GM12864 (cell line): Measurements from ENCODE around the gene KIF26B.
A peak's percentile ranks its signal among the peaks of the same experiment; 100 is the strongest.

Source experiments
- DNase-seq: peaks from one replicate; pipeline ENCODE4 v3.0.0-alpha.2; 2011; ENCODE audit warnings: low read depth
- H3K4me3 ChIP-seq: 2 replicates; pipeline ENCODE4 v1.5.1; 2011; ENCODE audit warnings: mild to moderate bottlenecking, low read depth, low read length, control low read depth
- CTCF ChIP-seq: IDR thresholded peaks from 2 replicates; pipeline ENCODE4 v1.5.1; 2011; ENCODE audit warnings: low read depth, mild to moderate bottlenecking, moderate library complexity, low read length, control low read depth, inconsistent platforms; ENCODE audit errors: missing control alignments

Gene KIF26B

GRCh38 chr1:245270972-245271371 is 116.2 kb downstream of the KIF26B start:
- DNase-seq: no peak
- no peak overlapping the region for H3K4me3 ChIP-seq
- TF ChIP-seq CTCF: no peak

- DNase-seq: no peak
- TF ChIP-seq CTCF: no peak
- no peak overlapping the region for H3K4me3 ChIP-seq
Measured at GRCh38 chr1:245272676-245273075, 117.9 kb downstream of the KIF26B start.

GRCh38 chr1:245276445-245276844 is 121.7 kb downstream of the KIF26B start:
- DNase-seq: no peak
- no peak for TF ChIP-seq CTCF
- H3K4me3 ChIP-seq: no peak overlapping the region

- no peak overlapping the region for H3K4me3 ChIP-seq
- TF ChIP-seq CTCF: peak; percentile 22
- no peak for DNase-seq
Measured at GRCh38 chr1:245277276-245277675, 122.5 kb downstream of the KIF26B start.

GRCh38 chr1:245278846-245279245 is 124.1 kb downstream of the KIF26B start:
- no peak overlapping the region for H3K4me3 ChIP-seq
- TF ChIP-seq CTCF: no peak
- DNase-seq: no peak

GRCh38 chr1:245279346-245279745 is 124.6 kb downstream of the KIF26B start:
- DNase-seq: no peak
- TF ChIP-seq CTCF: no peak
- no peak overlapping the region for H3K4me3 ChIP-seq

- no peak overlapping the region for H3K4me3 ChIP-seq
- no peak for TF ChIP-seq CTCF
- no peak for DNase-seq
Measured at GRCh38 chr1:245283001-245283400, 128.2 kb downstream of the KIF26B start.
